Measurements from ENCODE around the gene CEP350. TPM values are rescaled to one million over a fixed set of nuclear protein-coding genes. Genes with fewer than 3 reads are reported as not detected.
A peak's percentile ranks its signal among the peaks of the same experiment; 100 is the strongest.

The CEP350 gene
- total RNA-seq, 3 donors from 2014 or later, result 79.0 to 124 (median 95.0) TPM

DNA sequence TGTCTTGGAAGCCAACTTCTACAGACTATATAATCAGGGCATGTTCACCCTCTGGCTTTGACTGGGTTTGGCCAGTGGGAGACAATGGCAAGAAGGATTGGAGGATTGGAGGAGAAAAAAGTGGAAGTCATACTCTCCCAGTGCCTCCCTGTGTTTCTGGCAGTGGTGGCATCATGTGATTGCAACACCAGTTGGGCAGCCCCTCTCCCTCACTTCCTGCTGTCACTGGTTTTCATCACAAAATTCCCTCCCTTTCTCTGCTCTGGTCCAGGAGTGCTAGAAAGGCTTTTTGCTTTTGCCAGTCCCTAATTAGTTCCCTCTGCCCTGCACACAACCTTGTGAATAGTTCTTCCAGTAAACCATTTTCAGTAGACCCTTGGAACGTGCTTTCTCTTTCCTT, 196.4 kb downstream of the CEP350 start:
- intact Hi-C loops (cut with DNase I; ENCODE audit: low total_unique reads), result no loop called here
- H3K4me3 ChIP-seq, result no peak overlapping the region
- DNase-seq (ENCODE audit: low spot score in 2 of 2), result no peak

DNA sequence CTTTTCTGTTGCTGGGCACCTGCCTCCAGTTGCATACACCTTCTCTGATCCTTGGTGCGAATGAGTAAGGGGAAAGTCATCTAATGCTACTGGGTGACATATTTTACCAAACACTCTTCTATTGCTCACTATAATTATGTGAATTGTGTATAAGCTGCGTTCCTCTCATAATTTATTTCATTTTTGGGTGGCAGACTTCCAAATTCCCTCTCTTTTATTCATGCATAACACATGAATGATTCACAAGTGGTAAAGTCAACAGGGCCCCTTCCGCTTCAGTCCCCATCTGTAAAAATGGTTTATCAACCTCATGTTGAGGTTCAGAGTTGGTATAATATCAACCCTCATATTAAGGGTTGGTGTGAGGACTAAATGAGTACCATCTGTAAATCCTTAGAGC, 196.9 kb downstream of the CEP350 start:
- Histone ChIP-seq H3K36me3 (no peaks in the 10 kb centered on the region), H3K4me3 (no peak overlapping the region), H3K27ac (no peak overlapping the region), H3K27me3 (no peaks in the 10 kb centered on the region), H3K9me3 (no peaks in the 10 kb centered on the region), H3K4me1 (peaks cover 0 to 11% of the 10 kb centered on the region in 2 donors)
- no peak for DNase-seq (ENCODE audit: low spot score in 2 of 2)
- TF ChIP-seq POLR2AphosphoS5 (IDR thresholded peaks at IDR 0.05) (no peak), POLR2A (IDR thresholded peaks at IDR 0.05) (no peak)
- TF ChIP-seq, protein P1, sequence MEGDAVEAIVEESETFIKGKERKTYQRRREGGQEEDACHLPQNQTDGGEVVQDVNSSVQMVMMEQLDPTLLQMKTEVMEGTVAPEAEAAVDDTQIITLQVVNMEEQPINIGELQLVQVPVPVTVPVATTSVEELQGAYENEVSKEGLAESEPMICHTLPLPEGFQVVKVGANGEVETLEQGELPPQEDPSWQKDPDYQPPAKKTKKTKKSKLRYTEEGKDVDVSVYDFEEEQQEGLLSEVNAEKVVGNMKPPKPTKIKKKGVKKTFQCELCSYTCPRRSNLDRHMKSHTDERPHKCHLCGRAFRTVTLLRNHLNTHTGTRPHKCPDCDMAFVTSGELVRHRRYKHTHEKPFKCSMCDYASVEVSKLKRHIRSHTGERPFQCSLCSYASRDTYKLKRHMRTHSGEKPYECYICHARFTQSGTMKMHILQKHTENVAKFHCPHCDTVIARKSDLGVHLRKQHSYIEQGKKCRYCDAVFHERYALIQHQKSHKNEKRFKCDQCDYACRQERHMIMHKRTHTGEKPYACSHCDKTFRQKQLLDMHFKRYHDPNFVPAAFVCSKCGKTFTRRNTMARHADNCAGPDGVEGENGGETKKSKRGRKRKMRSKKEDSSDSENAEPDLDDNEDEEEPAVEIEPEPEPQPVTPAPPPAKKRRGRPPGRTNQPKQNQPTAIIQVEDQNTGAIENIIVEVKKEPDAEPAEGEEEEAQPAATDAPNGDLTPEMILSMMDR (IDR thresholded peaks at IDR 0.05), result no peak
- intact Hi-C loops (cut with DNase I; ENCODE audit: low total_unique reads), result no loop called here

More for the DNA sequence above, 196.4 kb downstream of the CEP350 start:
- no peaks in the 10 kb centered on the region for H3K36me3 ChIP-seq
- H3K27me3 ChIP-seq, result no peaks in the 10 kb centered on the region
- H3K4me1 ChIP-seq, result peaks cover 0 to 5% of the 10 kb centered on the region in 2 donors
- H3K9me3 ChIP-seq, result no peaks in the 10 kb centered on the region
- TF ChIP-seq POLR2AphosphoS5 (IDR thresholded peaks at IDR 0.05) (no peak), POLR2A (IDR thresholded peaks at IDR 0.05) (no peak)
- no peak overlapping the region for H3K27ac ChIP-seq

DNA sequence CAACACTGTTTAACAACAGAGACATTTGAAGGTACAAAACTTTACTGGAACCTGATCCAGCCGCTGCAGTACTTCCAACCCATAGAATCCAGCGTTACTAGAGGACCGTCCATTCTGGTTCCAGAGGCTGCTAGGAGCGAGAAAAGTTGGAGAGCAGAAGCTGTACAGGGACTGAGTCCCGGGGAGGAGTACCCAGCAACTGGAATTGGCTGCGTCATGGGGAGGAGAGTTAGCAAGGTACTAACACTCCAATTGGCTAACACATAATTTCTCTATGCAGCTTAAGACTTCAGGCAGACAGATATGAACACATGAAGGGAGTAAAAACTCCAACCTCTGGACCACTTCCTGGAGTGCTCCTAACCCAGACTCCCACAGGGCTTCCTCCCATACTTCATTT, 198.0 kb downstream of the CEP350 start:
- no peak for DNase-seq (ENCODE audit: low spot score in 2 of 2)
- no peaks in the 10 kb centered on the region for H3K9me3 ChIP-seq
- H3K27me3 ChIP-seq, result no peaks in the 10 kb centered on the region
- intact Hi-C loops (cut with DNase I; ENCODE audit: low total_unique reads), result no loop called here
- H3K4me1 ChIP-seq, result peaks cover 0 to 12% of the 10 kb centered on the region in 2 donors
- TF ChIP-seq POLR2AphosphoS5 (IDR thresholded peaks at IDR 0.05) (no peak), POLR2A (IDR thresholded peaks at IDR 0.05) (no peak)
- TF ChIP-seq, protein P1 (IDR thresholded peaks at IDR 0.05), result no peak
- H3K4me3 ChIP-seq, result no peak overlapping the region
- no peak overlapping the region for H3K27ac ChIP-seq
- H3K36me3 ChIP-seq, result no peaks in the 10 kb centered on the region

DNA sequence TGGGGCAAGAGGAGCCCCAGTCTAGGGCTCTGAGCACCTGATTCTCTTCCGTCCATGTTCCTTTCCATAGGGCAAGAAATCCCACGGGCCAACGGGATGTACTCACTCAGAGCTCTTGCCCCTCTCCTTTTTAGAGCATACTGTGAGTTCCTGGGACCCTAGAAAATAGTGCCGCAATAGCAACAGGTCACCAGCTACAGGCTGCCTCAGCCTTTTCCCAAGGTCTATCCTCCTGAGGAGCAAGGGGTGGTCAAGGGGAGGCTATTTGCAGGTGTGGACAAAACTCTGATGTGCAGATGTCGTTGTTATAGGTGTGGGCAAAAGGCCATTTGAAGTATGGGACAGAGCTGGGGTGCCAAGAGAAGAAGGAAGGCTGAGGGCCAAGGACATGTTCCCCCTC, 198.4 kb downstream of the CEP350 start:
- H3K36me3 ChIP-seq, result no peaks in the 10 kb centered on the region
- TF ChIP-seq POLR2AphosphoS5 (IDR thresholded peaks at IDR 0.05) (no peak), POLR2A (IDR thresholded peaks at IDR 0.05) (no peak)
- TF ChIP-seq, protein P1 (IDR thresholded peaks at IDR 0.05), result no peak
- no peaks in the 10 kb centered on the region for H3K9me3 ChIP-seq
- H3K27me3 ChIP-seq, result no peaks in the 10 kb centered on the region
- no peak overlapping the region for H3K27ac ChIP-seq
- intact Hi-C loops (cut with DNase I; ENCODE audit: low total_unique reads), result no loop called here
- H3K4me1 ChIP-seq, result peaks cover 0 to 12% of the 10 kb centered on the region in 2 donors
- H3K4me3 ChIP-seq, result no peak overlapping the region
- DNase-seq (ENCODE audit: low spot score in 2 of 2), result no peak

DNA sequence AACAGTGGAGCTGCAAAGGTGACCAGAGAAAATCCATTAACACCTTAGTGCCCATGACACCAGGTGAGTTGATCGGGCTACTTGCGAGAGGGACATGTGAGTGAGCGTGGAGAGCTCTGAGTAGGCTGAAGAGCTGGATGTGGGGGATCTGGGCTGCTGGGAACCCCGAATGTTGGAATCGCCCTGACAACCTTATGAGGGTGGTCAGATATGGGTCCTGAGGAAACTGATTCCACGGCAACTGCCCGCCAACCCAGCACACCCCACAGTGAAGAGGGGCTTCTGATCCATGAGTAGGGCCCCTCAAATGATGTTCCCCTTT, 199.4 kb downstream of the CEP350 start:
- Histone ChIP-seq H3K27me3 (no peaks in the 10 kb centered on the region), H3K4me1 (peaks cover 0 to 12% of the 10 kb centered on the region in 2 donors), H3K27ac (peak overlapping the region; percentile 87 to 89), H3K4me3 (peak overlapping the region; percentile 85 to 97 (median 89)), H3K36me3 (no peaks in the 10 kb centered on the region), H3K9me3 (no peaks in the 10 kb centered on the region)
- DNase-seq (ENCODE audit: low spot score in 2 of 2), result no peak
- no peak for TF ChIP-seq POLR2A (IDR thresholded peaks at IDR 0.05)
- TF ChIP-seq, protein P1 (IDR thresholded peaks at IDR 0.05), result no peak
- peak in 1 of 3 donors; percentile 6 for TF ChIP-seq POLR2AphosphoS5 (IDR thresholded peaks at IDR 0.05)
- intact Hi-C loops (cut with DNase I; ENCODE audit: low total_unique reads), result no loop called here

Data from breast epithelium (tissue), 4 donors.